Measurements from ENCODE around the gene COL13A1. TPM values are rescaled to one million over a fixed set of nuclear protein-coding genes. Genes with fewer than 3 reads are reported as not detected.

Gene COL13A1
- total RNA-seq, 1 donor from 2014 or later: 25.6 TPM

- H3K9me3 Mint-ChIP-seq (ENCODE audit: low read depth): peaks cover 21% of the 10 kb centered on the region
- no peak overlapping the region for H3K4me3 Mint-ChIP-seq (ENCODE audit: unreplicated experiment)
- H3K27me3 Mint-ChIP-seq (ENCODE audit: low read depth): no peaks in the 10 kb centered on the region
- peaks cover 17% of the 10 kb centered on the region for H3K4me1 Mint-ChIP-seq (ENCODE audit: low read depth)
- H3K27ac Mint-ChIP-seq (ENCODE audit: unreplicated experiment): no peak overlapping the region
- no peak for DNase-seq (ENCODE audit: low spot score)
- no peak for TF ChIP-seq CTCF (IDR thresholded peaks at IDR 0.05)
- peaks cover 4% of the 10 kb centered on the region for H3K36me3 Mint-ChIP-seq (ENCODE audit: low read depth)
Observed at GRCh38 chr10:69974551-69975155, 172.9 kb downstream of the COL13A1 start.

DNA sequence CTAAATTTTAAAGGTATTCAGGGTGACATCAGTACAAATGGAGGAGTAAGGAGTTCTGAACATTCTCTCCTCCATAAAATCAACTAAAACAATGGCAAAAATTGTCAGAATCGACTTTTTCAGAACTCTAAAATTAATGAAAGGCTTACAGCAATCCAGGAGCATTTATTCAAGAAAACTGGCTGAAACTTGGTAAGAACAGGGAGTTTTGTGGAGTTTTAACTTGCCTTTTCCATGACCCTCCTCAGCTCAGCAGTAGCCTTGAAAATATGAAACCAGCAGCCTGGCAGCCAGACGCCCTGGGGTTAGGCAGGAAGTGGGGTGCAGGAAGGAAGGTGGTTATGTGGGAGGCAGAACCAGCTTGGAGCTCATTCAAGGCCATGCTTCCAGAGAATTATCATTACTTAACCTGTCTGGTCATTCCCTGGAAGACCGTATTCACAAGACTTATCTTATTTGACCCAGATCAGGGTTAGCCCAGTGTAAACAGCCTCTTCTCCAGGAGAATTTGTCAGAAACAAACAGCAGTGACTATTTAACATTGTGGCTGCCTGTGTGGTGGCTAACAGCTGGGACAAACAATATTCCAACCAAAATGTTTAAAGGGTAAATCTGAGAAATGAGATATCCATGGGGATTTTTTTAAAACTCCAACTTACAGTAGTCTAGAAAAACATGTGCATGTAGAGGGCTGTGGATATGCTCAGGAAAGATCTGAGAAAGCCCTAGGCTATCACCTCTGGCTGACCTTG, 175.3 kb downstream of the COL13A1 start:
- Mint-ChIP-seq H3K4me1 (ENCODE audit: low read depth) (peaks cover 17% of the 10 kb centered on the region), H3K4me3 (ENCODE audit: unreplicated experiment) (no peak overlapping the region), H3K36me3 (ENCODE audit: low read depth) (peaks cover 4% of the 10 kb centered on the region), H3K9me3 (ENCODE audit: low read depth) (peaks cover 36% of the 10 kb centered on the region), H3K27ac (ENCODE audit: unreplicated experiment) (no peak overlapping the region), H3K27me3 (ENCODE audit: low read depth) (no peaks in the 10 kb centered on the region)
- no peak for TF ChIP-seq CTCF (IDR thresholded peaks at IDR 0.05)
- DNase-seq (ENCODE audit: low spot score): no peak

- no peak for DNase-seq (ENCODE audit: low spot score)
- H3K27ac Mint-ChIP-seq (ENCODE audit: unreplicated experiment): no peak overlapping the region
- H3K27me3 Mint-ChIP-seq (ENCODE audit: low read depth): no peaks in the 10 kb centered on the region
- H3K36me3 Mint-ChIP-seq (ENCODE audit: low read depth): peaks cover 4% of the 10 kb centered on the region
- H3K9me3 Mint-ChIP-seq (ENCODE audit: low read depth): peaks cover 40% of the 10 kb centered on the region
- no peak overlapping the region for H3K4me3 Mint-ChIP-seq (ENCODE audit: unreplicated experiment)
- H3K4me1 Mint-ChIP-seq (ENCODE audit: low read depth): peaks cover 17% of the 10 kb centered on the region
- TF ChIP-seq CTCF (IDR thresholded peaks at IDR 0.05): no peak
Observed at GRCh38 chr10:69979174-69979573, 177.5 kb downstream of the COL13A1 start.

DNA sequence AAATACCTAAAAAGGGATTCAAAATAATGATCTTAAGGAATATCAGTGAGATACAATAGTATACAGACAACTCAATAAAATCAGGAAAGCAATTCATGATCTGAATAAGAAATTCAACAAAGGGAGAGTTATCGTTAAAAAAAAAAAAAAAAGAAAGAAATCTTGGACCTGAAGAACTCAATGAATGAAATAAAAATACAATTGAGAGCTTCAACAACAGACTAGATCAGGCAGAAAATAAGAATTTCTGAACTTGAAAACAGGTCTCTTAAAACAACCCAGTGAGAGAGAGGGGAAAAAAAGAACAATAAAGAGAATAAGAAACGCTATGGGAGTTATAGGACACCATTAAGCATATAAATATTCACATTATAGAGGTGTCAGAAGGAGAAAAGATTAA, 179.0 kb downstream of the COL13A1 start:
- Mint-ChIP-seq H3K27ac (ENCODE audit: unreplicated experiment) (no peak overlapping the region), H3K4me1 (ENCODE audit: low read depth) (peaks cover 6% of the 10 kb centered on the region), H3K4me3 (ENCODE audit: unreplicated experiment) (no peak overlapping the region), H3K27me3 (ENCODE audit: low read depth) (peaks cover 2% of the 10 kb centered on the region), H3K9me3 (ENCODE audit: low read depth) (peaks cover 40% of the 10 kb centered on the region), H3K36me3 (ENCODE audit: low read depth) (peaks cover 4% of the 10 kb centered on the region)
- TF ChIP-seq CTCF (IDR thresholded peaks at IDR 0.05): no peak
- no peak for DNase-seq (ENCODE audit: low spot score)

GRCh38 chr10:69988094-69988493, 186.4 kb downstream of the COL13A1 start:
- no peak for DNase-seq (ENCODE audit: low spot score)
- Mint-ChIP-seq H3K4me1 (ENCODE audit: low read depth) (peaks cover 4% of the 10 kb centered on the region), H3K27ac (ENCODE audit: unreplicated experiment) (no peak overlapping the region), H3K9me3 (ENCODE audit: low read depth) (no peaks in the 10 kb centered on the region), H3K36me3 (ENCODE audit: low read depth) (peaks cover 2% of the 10 kb centered on the region), H3K27me3 (ENCODE audit: low read depth) (peaks cover 15% of the 10 kb centered on the region), H3K4me3 (ENCODE audit: unreplicated experiment) (no peak overlapping the region)
- TF ChIP-seq CTCF (IDR thresholded peaks at IDR 0.05): no peak

All from chondrocyte (in vitro differentiated cells).